GOT3 (cell line): ENCODE measurements around the gene FFAR1.
A peak's percentile ranks its signal among the peaks of the same experiment; 100 is the strongest.

Source experiments
- DNase-seq: peaks from one replicate; lab custom pipeline; 2025; ENCODE audit warnings: mixed read lengths; lab: John Stamatoyannopoulos, UW

FFAR1 gene

GRCh38 chr19:35315883-35316282, 31.8 kb upstream of the FFAR1 start:
- DNase-seq, result no peak

- no peak for DNase-seq
Measured at GRCh38 chr19:35316560-35316959, 31.1 kb upstream of the FFAR1 start.

- no peak for DNase-seq
Measured at GRCh38 chr19:35317464-35318043, 30.1 kb upstream of the FFAR1 start.

- peak; percentile 78 for DNase-seq
Measured at GRCh38 chr19:35318679-35319448, 28.8 kb upstream of the FFAR1 start.

- DNase-seq, result no peak
Measured at GRCh38 chr19:35320065-35320713, 27.5 kb upstream of the FFAR1 start.

GRCh38 chr19:35321291-35321690, 26.4 kb upstream of the FFAR1 start:
- no peak for DNase-seq

- DNase-seq, result no peak
Measured at GRCh38 chr19:35322014-35322413, 25.7 kb upstream of the FFAR1 start.

- DNase-seq, result no peak
Measured at GRCh38 chr19:35327642-35328041, 20.1 kb upstream of the FFAR1 start.

- DNase-seq, result no peak
Measured at GRCh38 chr19:35328851-35329285, 18.8 kb upstream of the FFAR1 start, which contains the start of gene CD22. TSS of gene CD22 (plus strand) at chr19:35329187. CDS start at chr19:35332041, 2,854 bp downstream.

- no peak for DNase-seq
Measured at GRCh38 chr19:35329323-35329722, 18.4 kb upstream of the FFAR1 start.

GRCh38 chr19:35330475-35330874, 17.2 kb upstream of the FFAR1 start:
- no peak for DNase-seq

- no peak for DNase-seq
Measured at GRCh38 chr19:35331551-35332214, 16.0 kb upstream of the FFAR1 start.

GRCh38 chr19:35332817-35333216, 14.9 kb upstream of the FFAR1 start:
- DNase-seq, result no peak

GRCh38 chr19:35334144-35334753, 13.5 kb upstream of the FFAR1 start:
- no peak for DNase-seq

- DNase-seq, result no peak
Measured at GRCh38 chr19:35336166-35336955, 11.3 kb upstream of the FFAR1 start.

- DNase-seq, result no peak
Measured at GRCh38 chr19:35337097-35337983, 10.4 kb upstream of the FFAR1 start.

GRCh38 chr19:35337984-35338296, 9.8 kb upstream of the FFAR1 start:
- DNase-seq, result no peak

- no peak for DNase-seq
Measured at GRCh38 chr19:35340431-35340830, 7.3 kb upstream of the FFAR1 start.

GRCh38 chr19:35341006-35341405, 6.7 kb upstream of the FFAR1 start:
- no peak for DNase-seq

- no peak for DNase-seq
Measured at GRCh38 chr19:35341565-35342225, 6.0 kb upstream of the FFAR1 start.
